SK-N-SH treated with all-trans-retinoic acid at 6 μM for 48 hours (cell line): ENCODE data around the gene PHF8.

Source experiments
- GLIS3 ChIP-seq: fragments of 250-450 bp; sonication (Bioruptor Pico); IDR thresholded peaks from 2 replicates; pipeline ENCODE4 v1.5.0; 2020; ENCODE audit warnings: mild to moderate bottlenecking, moderate library complexity
- PPARA ChIP-seq: fragments of 250-450 bp; sonication (Bioruptor Pico); IDR thresholded peaks from 2 replicates; pipeline ENCODE4 v1.5.0; 2020; ENCODE audit warnings: mild to moderate bottlenecking, borderline replicate concordance
- ZNF565 ChIP-seq: fragments of 450-650 bp; formaldehyde crosslinking; conservative IDR thresholded peaks from 2 replicates; pipeline ENCODE4 v1.5.0; 2020; ENCODE audit warnings: low read depth, mild to moderate bottlenecking, moderate library complexity
- TF ChIP-seq, protein P1 (sequence below): fragments of 250-450 bp; sonication (Bioruptor Pico); IDR thresholded peaks from 2 replicates; pipeline ENCODE4 v1.5.1; 2021; ENCODE audit warnings: mild to moderate bottlenecking, moderate library complexity
- TF ChIP-seq, protein P2 (sequence below): fragments of 250-450 bp; sonication (Bioruptor Pico); IDR thresholded peaks from 2 replicates; pipeline ENCODE4 v1.5.1; 2020; ENCODE audit warnings: low read depth, mild to moderate bottlenecking, moderate library complexity

DNA sequence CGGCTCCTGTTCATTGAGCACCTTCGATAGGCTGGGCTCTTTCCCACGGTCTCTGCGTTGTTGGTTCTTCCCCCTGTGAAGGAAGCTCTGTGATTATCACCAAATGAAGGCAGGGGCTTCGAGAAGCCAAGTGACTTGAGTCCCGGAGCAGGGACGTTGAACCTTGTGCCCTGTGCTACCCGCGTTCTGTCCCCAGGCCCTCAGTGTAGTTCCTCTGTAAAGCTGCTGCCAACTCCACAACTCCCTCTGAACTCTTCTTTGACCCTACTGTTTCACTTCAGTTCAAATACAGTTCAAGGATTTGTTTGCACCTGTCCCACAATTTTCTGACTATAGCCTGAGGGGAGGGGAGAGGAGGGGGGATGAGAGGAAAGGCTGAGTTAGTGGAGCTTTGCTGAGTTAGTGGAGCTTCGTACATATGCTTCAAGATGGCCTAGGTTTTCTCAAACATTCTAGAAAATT is 635 bp upstream of the PHF8 start:
- TF ChIP-seq, protein P1, sequence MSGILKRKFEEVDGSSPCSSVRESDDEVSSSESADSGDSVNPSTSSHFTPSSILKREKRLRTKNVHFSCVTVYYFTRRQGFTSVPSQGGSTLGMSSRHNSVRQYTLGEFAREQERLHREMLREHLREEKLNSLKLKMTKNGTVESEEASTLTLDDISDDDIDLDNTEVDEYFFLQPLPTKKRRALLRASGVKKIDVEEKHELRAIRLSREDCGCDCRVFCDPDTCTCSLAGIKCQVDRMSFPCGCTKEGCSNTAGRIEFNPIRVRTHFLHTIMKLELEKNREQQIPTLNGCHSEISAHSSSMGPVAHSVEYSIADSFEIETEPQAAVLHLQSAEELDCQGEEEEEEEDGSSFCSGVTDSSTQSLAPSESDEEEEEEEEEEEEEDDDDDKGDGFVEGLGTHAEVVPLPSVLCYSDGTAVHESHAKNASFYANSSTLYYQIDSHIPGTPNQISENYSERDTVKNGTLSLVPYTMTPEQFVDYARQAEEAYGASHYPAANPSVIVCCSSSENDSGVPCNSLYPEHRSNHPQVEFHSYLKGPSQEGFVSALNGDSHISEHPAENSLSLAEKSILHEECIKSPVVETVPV (CRISPR knock-in tag): no peak
- TF ChIP-seq, protein P2, sequence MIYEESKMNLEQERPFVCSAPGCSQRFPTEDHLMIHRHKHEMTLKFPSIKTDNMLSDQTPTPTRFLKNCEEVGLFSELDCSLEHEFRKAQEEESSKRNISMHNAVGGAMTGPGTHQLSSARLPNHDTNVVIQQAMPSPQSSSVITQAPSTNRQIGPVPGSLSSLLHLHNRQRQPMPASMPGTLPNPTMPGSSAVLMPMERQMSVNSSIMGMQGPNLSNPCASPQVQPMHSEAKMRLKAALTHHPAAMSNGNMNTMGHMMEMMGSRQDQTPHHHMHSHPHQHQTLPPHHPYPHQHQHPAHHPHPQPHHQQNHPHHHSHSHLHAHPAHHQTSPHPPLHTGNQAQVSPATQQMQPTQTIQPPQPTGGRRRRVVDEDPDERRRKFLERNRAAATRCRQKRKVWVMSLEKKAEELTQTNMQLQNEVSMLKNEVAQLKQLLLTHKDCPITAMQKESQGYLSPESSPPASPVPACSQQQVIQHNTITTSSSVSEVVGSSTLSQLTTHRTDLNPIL (CRISPR knock-in tag): no peak
- TF ChIP-seq PPARA (CRISPR knock-in tag): no peak
- no peak for TF ChIP-seq ZNF565 (CRISPR knock-in tag)
- no peak for TF ChIP-seq GLIS3 (CRISPR knock-in tag)
